HG02571 (cell line): Measurements from ENCODE around the gene SLC12A4.
A peak's percentile ranks its signal among the peaks of the same experiment; 100 is the strongest.
"Not testable (repeated sequence)": the region's sequence is repeated elsewhere in the genome, so short reads cannot be mapped to it uniquely, and the experiment has no call there.

Experiments used
- ATAC-seq: cut with Tn5 transposase; IDR thresholded peaks from one replicate; pipeline ENCODE4 v1.9.1; 2021; ENCODE audit warnings: mild to moderate bottlenecking, moderate library complexity; ENCODE audit not compliant: unreplicated experiment

SLC12A4 gene

DNA sequence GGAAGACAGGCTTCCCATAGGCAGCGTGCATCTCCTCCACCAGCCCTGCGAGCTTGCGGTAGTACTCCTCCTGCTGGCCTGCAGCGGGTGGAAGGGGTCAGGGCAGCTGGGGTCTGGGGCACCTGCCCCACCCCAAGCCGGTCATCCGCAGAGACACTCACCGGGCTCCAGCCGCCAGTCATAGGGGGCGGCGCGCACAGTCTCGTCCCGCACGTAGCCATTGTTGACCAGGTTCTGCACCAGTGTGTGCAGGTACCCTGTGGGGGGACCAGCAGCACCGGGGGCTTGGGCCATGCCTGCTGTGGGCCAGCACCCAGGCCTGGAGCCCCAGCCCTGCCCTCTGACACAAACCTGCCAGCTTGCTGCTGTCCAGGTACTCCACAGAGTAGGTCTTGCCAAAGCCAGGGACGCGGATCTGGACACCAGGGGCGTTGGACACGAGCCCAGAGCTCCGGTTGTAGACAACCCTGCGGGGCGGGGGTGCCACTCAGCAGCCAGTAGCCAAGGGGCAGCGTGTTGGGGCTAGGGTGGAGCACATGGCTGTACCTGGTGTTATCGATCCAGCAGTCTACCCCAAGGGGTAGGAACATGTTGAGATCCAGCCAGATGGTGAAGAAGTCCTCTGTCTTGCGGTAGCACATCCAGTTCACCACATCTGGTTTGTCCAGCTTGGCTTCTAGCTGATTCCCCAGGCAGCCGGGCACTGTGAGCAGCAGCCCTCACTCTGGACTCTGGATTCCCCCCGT lies 25.8 kb downstream of the SLC12A4 start:
- ATAC-seq: no peak

DNA sequence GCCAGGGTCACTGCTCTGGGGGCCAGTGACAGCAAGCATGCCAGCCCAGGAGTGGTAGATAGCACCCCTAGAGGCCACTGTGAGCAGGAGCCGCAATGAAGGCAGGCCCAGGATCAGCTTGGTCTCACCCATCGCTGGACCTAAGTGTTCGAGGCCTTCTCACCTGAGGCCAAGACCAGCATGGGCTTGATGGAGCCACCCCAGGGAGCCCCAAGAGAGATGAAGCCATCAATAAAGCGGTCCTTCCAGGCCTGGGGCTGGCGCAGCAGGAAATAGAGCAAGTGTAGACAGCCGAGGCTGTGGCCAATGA lies 26.3 kb downstream of the SLC12A4 start:
- no peak for ATAC-seq

DNA sequence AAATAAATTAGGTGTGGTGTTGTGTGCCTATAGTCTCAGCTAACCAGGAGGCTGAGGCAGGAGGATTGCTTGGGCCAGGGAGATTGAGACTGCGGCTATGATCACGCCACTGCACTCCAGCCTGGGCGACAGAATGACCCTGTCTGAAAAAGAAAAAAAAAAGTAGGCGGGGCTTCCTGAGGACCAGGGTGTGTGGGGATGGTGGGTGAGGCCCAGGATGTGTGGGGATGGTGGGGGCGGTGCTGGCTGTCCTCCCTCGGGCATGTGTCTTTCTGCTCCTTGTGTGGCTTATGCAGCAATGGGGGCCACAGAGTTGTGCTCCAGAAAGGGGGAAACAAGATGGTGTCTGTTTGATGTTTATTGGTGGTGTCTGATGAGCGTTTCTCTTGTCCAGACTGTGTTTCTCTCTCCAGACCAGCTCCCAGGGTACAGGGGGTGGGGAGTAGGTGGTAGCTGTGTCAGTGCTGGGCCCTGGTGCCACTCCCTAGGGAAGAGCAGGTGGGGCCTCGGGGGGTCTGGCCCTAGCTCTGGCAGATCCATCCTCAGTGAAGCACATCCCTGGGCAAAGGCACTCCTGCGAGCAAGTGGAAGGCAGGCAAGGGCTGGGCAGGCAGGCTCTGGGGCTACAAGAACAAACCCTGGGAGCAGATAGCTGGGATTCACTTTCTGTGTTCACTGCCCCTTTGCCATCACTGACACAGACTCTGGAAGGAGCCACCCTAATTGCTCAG lies 26.8 kb downstream of the SLC12A4 start:
- ATAC-seq: no peak

DNA sequence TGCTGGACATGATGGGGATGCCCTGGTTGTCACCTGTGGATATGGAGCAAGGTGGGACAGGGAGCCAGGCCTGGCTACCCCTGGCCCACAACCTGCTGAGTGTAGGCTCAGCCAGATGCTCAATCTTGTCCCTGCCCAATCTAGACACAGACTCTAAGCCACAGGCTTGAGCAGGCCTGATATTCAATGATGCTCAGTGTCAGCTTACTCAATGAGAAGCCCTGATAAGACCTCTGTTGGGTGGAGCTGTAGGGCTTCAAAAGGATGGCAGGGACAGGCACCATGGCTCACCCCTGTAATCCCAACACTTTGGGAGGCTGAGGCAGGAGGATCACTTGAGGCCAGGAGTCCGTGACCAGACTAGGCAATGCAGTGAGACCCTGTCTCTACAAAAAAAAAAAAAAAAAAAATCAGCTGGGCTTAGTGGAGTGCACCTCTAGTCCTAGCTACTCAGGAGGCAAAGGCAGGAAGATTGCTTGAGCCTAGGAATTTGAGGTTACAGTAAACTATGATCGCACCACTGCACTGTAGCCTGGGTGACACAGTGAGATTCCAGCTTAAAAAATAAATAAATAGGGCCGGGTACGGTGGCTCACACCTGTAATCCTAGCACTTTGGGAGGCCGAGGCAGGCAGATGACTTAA lies 27.9 kb downstream of the SLC12A4 start:
- ATAC-seq: no peak

DNA sequence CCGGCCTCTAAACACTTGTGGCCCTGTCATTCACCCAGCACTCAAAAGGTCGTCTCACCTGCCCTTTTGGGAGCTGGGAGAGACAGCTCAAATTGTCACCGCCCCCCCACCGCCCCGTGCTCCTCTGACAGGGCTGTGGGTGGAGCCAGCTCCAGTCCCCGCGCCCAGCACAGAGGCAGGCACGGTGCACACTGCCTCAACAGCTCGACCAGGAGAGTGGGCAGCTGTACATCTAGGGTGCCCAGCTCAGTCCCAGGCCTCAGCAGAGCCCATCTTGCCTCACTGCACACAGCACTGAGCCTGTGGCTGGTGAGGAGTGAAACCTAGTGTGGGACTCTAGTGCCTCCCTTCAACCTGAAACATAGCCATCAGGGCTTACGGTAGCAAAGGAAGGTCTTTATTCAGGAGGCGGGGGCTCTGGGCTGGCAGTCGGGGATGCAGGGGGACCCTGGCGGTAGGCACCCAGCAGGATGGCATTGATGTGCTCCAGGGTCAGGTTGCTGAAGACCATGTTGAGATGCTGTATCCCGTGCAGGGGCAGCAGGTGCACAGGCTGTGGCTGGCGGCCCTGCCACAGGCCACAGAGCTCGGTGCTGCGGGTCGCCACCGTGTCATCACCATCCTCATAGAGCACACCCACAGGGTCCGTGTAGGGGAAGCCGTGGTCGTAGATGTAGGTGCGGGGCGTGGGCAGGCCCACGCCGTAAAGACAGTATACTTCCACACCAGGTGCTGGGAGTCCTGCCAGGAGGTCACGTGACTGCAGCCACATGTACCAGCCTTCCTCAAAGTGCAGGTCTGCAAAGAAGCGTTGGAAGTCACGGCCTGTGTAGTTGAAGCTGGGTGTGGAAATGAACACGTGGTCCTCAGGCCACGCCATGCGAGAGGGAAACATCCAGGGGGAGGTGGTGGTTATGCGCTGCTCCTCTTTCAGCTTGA lies 28.7 kb downstream of the SLC12A4 start:
- no peak for ATAC-seq

DNA sequence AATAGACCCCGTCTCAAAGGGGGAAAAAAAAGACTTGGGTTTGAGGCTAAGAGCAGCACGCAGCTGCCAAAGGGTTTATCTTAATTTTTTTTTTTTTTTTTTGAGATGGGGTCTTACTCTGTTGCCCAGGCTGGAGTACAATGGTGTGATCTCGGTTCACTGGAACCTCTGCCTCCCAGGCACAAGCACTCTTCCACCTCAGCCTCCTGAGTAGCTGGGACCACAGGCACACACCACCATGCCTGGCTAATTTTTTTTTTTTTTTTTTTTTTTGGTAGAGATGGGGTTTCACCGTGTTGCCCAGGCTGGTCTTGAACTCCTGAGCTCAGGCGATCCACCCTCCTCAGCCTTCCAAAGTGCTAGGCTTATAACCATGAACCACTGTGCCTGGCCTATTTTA lies 30.7 kb downstream of the SLC12A4 start:
- not testable (repeated sequence) for ATAC-seq

DNA sequence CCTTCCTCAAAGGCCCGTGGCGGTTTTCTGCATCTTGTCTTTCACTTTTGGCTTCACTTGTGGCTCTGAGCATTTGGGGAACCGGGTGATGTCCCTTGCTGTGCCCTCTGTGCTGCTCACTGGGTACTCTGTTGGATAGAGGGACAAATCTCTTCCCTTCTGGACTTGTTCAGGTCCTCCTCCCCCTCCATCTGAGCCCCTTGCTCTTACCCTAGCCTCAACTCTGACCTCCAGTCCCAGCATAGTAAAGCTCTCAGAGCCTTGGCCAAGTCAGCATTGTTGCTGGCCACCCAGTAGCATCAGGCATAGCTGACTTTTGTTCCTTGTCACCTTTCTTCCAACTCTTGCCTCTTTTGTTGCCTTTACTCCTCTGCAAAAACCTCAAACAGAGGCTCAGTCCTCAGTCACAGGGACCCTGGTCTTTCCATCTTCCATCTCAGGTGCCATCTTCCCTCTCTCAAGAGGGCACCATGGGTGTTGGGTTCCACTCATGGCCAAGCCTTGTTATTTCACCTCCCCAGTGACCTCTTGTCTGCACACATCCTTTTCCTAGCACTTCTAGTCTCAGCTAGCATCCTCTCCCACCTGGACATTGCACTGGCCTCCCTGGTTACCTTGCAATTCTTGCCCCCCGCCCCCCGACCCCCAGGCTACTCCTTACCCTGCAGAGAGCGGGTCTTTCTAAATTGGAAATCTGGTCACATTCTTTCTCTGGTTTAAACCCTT lies 31.4 kb downstream of the SLC12A4 start:
- peak; percentile 46 for ATAC-seq

DNA sequence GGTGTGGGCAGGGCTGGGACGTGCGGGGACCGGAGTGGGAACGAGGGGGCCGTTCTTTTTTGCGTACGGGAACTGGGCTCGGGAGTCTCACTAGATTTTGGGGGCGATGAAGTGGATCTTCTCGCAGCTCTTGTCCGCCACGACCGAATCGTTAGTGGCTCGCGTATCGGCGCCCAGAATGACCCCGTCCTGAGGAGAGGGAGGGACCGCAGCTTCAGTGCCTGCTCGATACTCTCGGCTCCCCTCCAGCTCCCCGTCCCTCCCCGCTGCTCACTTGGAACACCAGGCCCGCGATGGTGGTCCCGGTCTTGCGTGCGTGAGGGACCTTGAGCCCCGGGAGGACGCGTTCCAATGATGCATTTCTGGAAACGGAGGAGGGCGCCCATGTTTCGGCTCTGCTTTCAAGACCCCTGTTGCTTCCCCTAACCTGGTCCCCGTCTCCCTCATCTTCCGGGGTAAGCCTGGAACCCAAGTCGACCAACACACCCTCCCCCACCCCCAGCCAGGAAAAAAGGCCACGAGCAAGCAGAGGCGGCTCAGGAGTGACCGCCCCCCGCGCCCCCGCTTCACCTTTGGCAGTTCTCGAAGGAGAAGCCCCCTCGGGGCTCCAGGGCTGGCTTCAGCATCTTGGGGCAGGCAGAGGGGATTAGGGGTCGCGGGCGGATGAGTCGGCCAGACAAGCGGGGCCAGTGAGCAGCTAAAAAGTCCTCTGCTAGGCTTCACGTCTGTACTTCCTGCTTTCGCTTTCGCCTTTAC lies 32.1 kb downstream of the SLC12A4 start, which contains the start of gene PSMB10:
PSMB10 (minus strand) TSS at position 727 of the 756 bp plus-strand sequence; CDS start at position 626, 101 bp downstream.
- no peak for ATAC-seq

DNA sequence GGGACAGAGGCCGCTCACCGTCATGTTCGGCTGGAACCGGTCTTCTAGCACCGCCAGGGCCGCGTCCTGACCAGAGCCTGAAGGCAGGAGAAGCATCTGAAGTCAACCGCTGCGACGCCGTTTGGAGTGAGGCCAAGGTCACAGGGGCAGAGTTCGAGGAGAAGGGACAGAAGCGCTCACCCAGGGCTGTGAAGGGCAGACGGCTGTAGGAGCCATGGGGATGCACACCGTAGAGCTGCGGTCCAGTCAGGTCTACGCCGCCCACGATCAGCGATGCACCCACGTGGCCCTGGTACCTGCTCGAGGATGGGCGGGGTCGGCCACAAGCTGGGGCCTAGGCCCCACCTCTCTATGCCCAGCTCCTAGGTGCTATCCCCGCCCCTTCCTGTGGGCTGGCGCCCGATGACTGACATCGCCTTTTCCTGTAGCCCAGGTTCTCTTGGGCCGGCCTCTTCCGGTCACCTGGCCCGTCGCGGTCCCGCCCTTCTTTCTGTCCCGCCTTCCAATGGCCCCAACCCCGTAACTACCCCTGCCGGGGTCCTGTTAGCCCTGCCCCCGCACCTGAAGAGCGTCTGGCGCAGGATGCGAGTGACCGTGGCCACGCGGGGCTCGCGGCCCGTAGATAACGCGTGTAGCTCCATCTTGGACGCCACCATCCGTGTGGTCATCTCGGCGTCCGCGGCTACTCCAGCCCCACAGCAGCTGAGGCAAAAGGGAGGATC lies 32.9 kb downstream of the SLC12A4 start:
- ATAC-seq: peak; percentile 87

DNA sequence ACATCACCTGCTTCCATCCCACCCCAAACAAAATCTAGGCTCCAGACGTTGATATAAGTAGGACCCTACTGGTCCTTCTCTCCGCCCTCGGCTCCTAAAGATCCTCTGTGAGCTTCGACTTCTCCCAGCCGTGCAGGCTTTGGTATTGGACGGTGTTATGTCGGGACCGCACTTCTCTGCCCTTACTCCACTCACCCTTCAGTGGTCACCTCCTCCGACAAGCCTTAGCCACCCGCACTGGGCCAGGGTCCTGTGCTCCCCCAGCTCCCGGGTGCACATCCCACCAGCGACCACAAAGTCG lies 33.4 kb downstream of the SLC12A4 start:
- ATAC-seq: no peak

DNA sequence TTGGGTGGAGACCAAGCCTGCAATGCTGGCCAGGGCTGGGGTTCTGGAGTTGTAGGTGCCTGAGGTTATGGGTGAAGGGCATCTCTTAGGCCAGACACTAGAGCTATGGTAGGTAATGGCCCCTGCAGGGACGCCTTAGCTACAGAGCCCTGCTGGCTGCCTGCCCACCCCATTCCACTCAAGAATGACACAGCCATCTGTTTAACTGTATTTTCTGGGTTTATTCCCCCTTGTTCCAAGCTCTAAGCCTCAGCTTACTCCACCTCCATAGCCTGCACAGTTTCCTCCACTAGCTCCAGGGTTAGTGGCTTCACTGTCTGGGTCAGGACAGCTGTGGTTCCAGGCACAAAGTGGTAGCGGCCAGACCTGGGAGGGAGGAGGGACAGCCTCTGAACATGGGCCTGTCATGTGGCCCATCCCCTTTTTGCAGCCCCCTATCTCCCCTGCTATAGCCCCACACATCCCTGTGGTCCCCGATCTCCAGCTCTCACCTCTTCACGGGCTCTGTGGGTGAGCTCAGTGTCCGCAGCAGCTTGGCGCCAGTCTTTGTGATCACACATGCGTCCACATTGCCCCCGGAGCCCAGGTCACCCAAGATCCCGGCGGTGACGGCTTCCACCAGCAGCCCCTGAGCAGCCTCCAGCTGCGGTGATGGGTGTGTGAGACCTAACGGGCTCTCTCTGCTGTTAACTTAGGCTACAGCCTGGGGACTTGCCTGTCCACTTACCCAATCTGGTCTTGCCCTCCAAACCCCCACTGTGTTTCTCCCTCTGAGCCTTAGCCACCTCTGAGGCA lies 33.9 kb downstream of the SLC12A4 start:
- ATAC-seq: no peak

DNA sequence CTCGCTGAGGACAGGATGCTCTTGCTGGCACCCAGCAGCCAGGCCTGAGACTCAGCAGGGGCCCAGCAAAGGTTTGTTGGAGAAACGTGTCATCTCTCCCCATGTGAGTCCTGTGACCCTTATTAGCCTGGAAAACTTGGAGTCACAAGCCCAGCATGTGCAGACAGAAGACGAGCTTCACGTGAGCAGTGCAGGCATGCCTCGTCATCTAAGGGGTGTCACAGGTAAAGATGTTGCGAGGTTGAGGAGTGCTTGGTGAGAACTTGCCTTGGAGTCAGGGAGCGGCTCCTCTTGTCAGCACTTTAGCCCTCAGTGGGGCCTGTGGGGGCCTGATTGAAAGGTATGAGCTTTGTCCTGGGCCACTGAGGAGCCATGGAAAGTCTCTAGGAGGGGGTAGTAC lies 34.6 kb downstream of the SLC12A4 start:
- ATAC-seq: no peak

DNA sequence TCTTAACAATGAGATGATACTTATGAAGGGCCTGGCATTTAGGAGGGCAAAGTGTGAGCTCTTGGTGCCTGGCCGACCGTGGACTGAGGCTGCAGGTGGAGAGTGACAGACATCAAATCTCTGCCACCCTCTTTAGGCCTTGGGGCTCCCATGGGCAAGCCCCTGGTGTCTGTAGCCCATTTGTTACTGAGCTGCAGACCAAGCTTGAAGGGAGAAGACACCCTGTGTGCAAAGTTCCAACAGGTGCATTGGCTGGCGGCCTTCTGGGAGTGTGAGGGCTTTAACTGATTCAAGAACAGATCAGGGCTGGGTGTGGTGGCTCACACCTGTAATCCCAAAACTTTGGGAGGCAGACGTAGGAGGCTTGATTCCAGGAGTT lies 36.0 kb downstream of the SLC12A4 start:
- ATAC-seq: no peak

DNA sequence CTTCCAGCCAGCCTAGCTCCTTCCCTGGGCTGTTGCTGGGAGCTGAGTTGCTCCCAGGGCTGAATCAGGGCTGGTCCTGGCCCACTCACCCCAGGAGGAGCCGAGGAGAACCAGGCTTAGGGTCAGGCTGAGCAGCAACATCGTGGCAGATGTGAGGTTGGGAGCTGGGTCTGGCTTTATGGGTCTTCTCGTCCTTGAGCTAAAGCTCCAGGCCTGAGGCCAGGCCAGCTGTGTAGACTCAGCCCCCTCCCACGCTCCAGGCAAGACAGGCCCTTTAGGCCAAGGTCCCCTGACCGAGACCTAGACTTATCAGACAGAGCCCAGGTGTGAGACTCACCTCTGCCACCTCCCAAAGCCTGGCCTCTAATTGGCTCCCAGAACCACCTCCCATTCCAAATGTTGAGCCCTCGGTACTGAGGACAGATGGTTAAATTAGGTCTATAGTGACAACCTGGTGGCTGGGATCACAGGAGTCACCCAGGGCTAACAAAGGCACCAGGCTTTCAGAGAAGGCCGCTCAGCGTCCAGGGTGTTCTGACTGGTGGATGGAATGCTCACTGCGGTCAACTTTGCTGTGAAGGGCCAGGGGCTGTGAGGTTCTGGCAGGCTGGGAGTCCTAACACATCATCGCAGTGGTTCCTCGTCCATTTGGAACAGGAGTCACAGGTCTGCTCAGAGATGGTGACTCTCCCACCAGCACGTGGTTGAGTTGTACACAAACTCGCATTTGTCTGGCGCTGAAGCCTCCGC lies 36.5 kb downstream of the SLC12A4 start, which contains the start of gene CTRL:
CTRL (minus strand) TSS at position 151 of the 750 bp plus-strand sequence; CDS start at position 141, 10 bp downstream.
- no peak for ATAC-seq

DNA sequence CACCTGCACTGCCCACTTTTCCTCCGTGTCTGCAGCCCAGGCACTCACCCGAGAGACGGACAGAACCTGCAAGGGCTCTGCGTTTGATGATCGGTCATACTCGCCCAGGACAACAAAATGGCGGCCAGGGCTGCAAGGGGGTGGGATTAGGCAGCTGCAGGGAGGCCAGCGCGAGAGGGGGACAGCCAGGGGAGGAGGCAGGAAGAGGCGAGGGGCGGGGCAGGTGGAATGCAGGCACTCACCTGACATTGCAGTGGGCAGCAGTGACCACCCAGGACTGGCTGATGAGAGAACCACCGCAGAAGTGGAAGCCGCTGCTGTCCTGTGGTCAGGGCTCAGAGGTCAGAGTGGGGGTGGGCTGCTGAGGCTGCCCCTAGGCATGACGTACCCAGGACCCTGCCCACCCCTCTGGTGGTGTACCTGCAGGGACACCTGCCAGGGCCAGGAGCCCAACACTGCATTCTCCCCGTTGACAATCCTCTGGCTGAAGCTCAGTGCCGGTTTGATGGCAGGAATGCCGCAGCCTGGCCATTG lies 37.7 kb downstream of the SLC12A4 start:
- ATAC-seq: no peak

DNA sequence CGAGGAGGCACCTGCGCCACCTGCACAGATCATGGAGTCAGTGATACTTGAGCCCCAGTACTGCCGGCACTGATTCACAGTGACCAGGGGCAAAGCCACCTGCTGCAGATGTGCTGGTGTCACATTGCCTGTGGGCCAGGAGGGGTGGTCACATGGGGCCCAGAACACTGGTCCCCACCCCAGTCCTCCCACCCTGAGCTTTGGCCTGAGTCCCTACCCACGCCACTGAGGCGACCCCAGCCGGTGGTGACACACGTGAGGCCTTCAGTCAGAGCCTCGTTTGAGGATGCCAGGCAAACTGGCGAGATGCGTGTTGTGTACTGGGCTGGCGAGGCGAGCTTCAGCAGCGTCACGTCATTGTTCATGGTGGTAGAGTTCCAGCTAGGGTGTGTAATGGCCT lies 38.2 kb downstream of the SLC12A4 start:
- no peak for ATAC-seq
